Right lobe of liver (tissue), 6 donors: ENCODE results near the gene SELENOV. TPM values are rescaled to one million over a fixed set of nuclear protein-coding genes. Genes with fewer than 3 reads are reported as not detected.

Source experiments
- ATAC-seq, 4 donors: fragments of 200-7000 bp; cut with Tn5 transposase; one replicate each; pipeline ENCODE4 v1.9.1; 2020; ENCODE audit warnings: mild to moderate bottlenecking in 4 of 4, moderate library complexity in 4 of 4
- DNase-seq, 3 donors: peaks; one replicate each; pipeline ENCODE4 v3.0.0-alpha.2; 2020
- H3K27ac ChIP-seq, 3 donors: fragments of 200-600 bp; one replicate each; pipeline ENCODE4 v1.8.0; 2022
- H3K27me3 ChIP-seq, 2 donors: fragments of 200-600 bp; one replicate each; pipeline ENCODE4 v1.8.0; 2022
- H3K36me3 ChIP-seq, 4 donors: fragments of 200-600 bp; sonication (generic) in 1 of 4; one replicate each; pipeline versions ENCODE4 v1.5.1 to v1.8.0; 2017 to 2022; ENCODE audit warnings: control low read depth in 1 of 4
- H3K4me1 ChIP-seq, 4 donors: fragments of 200-600 bp; sonication (generic) in 1 of 4; one replicate each; pipeline versions ENCODE4 v1.5.1 to v1.8.0; 2017 to 2022; ENCODE audit warnings: control low read depth in 1 of 4
- H3K4me3 ChIP-seq, 3 donors: fragments of 200-600 bp; one replicate each; pipeline ENCODE4 v1.8.0; 2022
- H3K9me3 ChIP-seq, 4 donors: fragments of 200-600 bp; sonication (generic) in 1 of 4; one replicate each; pipeline versions ENCODE4 v1.5.1 to v1.8.0; 2017 to 2022; ENCODE audit warnings: control low read depth in 1 of 4
- POLR2A ChIP-seq: fragments of 450-650 bp; IDR thresholded peaks from one replicate; pipeline ENCODE4 v1.6.1; 2017; ENCODE audit warnings: antibody characterized with exemption, mild to moderate bottlenecking
- WGBS: methylation state at CpG from one replicate; pipeline ENCODE4 v1.1.6; 2018; ENCODE audit warnings: low coverage, low lambda C conversion rate; ENCODE audit not compliant: insufficient coverage; ENCODE audit errors: missing lambda C conversion rate; 5-methylcytosine and 5-hydroxymethylcytosine counted together
- intact Hi-C, 2 donors: fragments of 100-400 bp; cut with DNase I; formaldehyde crosslinking; loops; one replicate each; pipeline versions ENCODE4 v1.11.2 to v1.14.1; 2022
- total RNA-seq, 6 experiments: library from RNA; depleted of rRNA in 2 of 6; stranded (reverse); fragments of >200 nt in 2 of 6; fragmentation: NEBNext Ultra II Directional in 3 of 6; extraction: Animal tissue kit (Norgen Biotek cat#: 25700) in 3 of 6; gene quantifications; one replicate each; pipeline versions ENCODE4 v1.1.0 to v1.2.4, GENCODE V29; 2016 to 2023
- TF ChIP-seq, protein P1 (sequence below), 4 donors: fragments of 200-600 bp in 3 of 4; fragments of 450-650 bp in 1 of 4; IDR thresholded peaks; one replicate each; pipeline versions ENCODE4 v1.5.1 to v1.8.0; 2016 to 2022; ENCODE audit warnings: antibody characterized with exemption in 4 of 4, mild to moderate bottlenecking in 2 of 4
- donor health status: DM: no; HTN: yes; CAD: no.
- donor health status: DM: no; HTN: no; CAD: no.
- donor health status: DM: no; HTN: no; CAD: no.
- donor health status: DM: no; HTN: yes; CAD: no.
- donor health status: DM: no; HTN: yes; CAD: no.

The SELENOV gene
- total RNA-seq, 6 experiments from 2014 or later: not detected

DNA sequence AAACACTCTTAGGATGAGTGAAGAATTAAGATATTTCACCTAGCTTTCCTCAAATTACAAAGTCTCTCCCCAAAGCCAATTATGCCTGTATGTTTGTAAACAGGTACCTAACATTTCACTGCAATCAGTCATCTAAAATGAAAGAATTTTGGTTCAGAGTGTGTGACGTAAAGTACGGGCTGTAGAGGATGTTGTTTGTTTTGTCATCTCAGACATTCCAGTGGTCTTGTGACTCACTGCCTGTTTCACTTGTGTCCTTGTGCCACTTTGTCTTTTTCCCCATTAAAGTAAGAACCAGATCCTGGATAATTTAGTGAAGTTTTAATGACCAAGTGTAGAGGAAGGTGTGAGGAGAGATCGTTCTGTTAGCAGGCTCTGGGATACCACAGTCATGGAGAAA lies 53.7 kb downstream of the SELENOV start:
- DNase-seq (no peak), ATAC-seq (no peak)
- no peak for TF ChIP-seq POLR2A
- TF ChIP-seq, protein P1, sequence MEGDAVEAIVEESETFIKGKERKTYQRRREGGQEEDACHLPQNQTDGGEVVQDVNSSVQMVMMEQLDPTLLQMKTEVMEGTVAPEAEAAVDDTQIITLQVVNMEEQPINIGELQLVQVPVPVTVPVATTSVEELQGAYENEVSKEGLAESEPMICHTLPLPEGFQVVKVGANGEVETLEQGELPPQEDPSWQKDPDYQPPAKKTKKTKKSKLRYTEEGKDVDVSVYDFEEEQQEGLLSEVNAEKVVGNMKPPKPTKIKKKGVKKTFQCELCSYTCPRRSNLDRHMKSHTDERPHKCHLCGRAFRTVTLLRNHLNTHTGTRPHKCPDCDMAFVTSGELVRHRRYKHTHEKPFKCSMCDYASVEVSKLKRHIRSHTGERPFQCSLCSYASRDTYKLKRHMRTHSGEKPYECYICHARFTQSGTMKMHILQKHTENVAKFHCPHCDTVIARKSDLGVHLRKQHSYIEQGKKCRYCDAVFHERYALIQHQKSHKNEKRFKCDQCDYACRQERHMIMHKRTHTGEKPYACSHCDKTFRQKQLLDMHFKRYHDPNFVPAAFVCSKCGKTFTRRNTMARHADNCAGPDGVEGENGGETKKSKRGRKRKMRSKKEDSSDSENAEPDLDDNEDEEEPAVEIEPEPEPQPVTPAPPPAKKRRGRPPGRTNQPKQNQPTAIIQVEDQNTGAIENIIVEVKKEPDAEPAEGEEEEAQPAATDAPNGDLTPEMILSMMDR (IDR thresholded peaks at IDR 0.05): no peak
- Histone ChIP-seq H3K4me3 (no peak overlapping the region), H3K27me3 (no peaks in the 10 kb centered on the region), H3K4me1 (no peaks in the 10 kb centered on the region), H3K27ac (no peak overlapping the region), H3K36me3 (no peaks in the 10 kb centered on the region), H3K9me3 (no peaks in the 10 kb centered on the region)
- WGBS: 40% methylated on average over 3 of the region's 3 CpGs
- intact Hi-C loops: no loop called here

Other genes with a start within 250 kb of the SELENOV start
- not detected for gene IFNL2, start 246.7 kb upstream of the SELENOV start, total RNA-seq
- not detected for gene IFNL1, start 218.7 kb upstream of the SELENOV start, total RNA-seq
- gene LRFN1, start 194.3 kb upstream of the SELENOV start, total RNA-seq: under 1 TPM; 0.32 to 0.97 (median 0.61) TPM
- gene GMFG, start 179.1 kb upstream of the SELENOV start, total RNA-seq: 10 to 100 TPM in 3 of 6 experiments, 1 to 10 TPM in 3; 2.8 to 23.8 (median 12.7) TPM
- gene SAMD4B, start 172.7 kb upstream of the SELENOV start, total RNA-seq: 10 to 100 TPM; 23.0 to 45.6 (median 31.6) TPM
- 10 to 100 TPM; 18.6 to 34.9 (median 24.8) TPM for gene PAF1, start 124.0 kb upstream of the SELENOV start, total RNA-seq
- 10 to 100 TPM; 19.4 to 38.1 (median 24.1) TPM for gene MED29, start 123.8 kb upstream of the SELENOV start, total RNA-seq
- 100 to 1,000 TPM in 3 of 6 experiments, 10 to 100 TPM in 3; 28.3 to 156 (median 91.7) TPM for gene ZFP36, start 108.3 kb upstream of the SELENOV start, total RNA-seq
- 10 to 100 TPM in 1 of 6 experiments, 1 to 10 TPM in 5; 1.6 to 15.0 (median 6.3) TPM for gene PLEKHG2, start 102.5 kb upstream of the SELENOV start, total RNA-seq
- gene RPS16, start 79.2 kb upstream of the SELENOV start, total RNA-seq: 100 to 1,000 TPM; 448 to 643 (median 568) TPM
- 10 to 100 TPM; 42.3 to 60.8 (median 54.7) TPM for gene SUPT5H, start 69.6 kb upstream of the SELENOV start, total RNA-seq
- 10 to 100 TPM; 28.1 to 48.1 (median 31.3) TPM for gene TIMM50, start 34.3 kb upstream of the SELENOV start, total RNA-seq
- not detected for gene DLL3, start 16.2 kb upstream of the SELENOV start, total RNA-seq
- gene EID2B, start 17.7 kb downstream of the SELENOV start, total RNA-seq: under 1 TPM; 0.18 to 0.78 (median 0.46) TPM
- gene EID2, start 25.0 kb downstream of the SELENOV start, total RNA-seq: 1 to 10 TPM; 4.3 to 7.6 (median 5.4) TPM
- not detected for gene LGALS13, start 87.4 kb downstream of the SELENOV start, total RNA-seq
- gene LGALS16, start 140.8 kb downstream of the SELENOV start, total RNA-seq: not detected
- not detected for gene LGALS14, start 189.3 kb downstream of the SELENOV start, total RNA-seq
- not detected for gene CLC, start 222.9 kb downstream of the SELENOV start, total RNA-seq